ENCODE results near the gene IRAK2.

Gene IRAK2

GRCh38 chr3:10166213-10166604, 1.5 kb downstream of the IRAK2 start:
- H3K36me3 ChIP-seq (ENCODE audit: insufficient read depth, low read length) = no peaks in the 10 kb centered on the region
- H3K79me2 ChIP-seq (ENCODE audit: insufficient read depth, low read length) = no peaks in the 10 kb centered on the region
- H3K9ac ChIP-seq (ENCODE audit: low read depth, low read length) = no peak overlapping the region
- no peak for TF ChIP-seq EZH2 (IDR thresholded peaks at IDR 0.05; ENCODE audit: borderline replicate concordance, low read depth, low read length, severe bottlenecking)
- TF ChIP-seq, protein P1, sequence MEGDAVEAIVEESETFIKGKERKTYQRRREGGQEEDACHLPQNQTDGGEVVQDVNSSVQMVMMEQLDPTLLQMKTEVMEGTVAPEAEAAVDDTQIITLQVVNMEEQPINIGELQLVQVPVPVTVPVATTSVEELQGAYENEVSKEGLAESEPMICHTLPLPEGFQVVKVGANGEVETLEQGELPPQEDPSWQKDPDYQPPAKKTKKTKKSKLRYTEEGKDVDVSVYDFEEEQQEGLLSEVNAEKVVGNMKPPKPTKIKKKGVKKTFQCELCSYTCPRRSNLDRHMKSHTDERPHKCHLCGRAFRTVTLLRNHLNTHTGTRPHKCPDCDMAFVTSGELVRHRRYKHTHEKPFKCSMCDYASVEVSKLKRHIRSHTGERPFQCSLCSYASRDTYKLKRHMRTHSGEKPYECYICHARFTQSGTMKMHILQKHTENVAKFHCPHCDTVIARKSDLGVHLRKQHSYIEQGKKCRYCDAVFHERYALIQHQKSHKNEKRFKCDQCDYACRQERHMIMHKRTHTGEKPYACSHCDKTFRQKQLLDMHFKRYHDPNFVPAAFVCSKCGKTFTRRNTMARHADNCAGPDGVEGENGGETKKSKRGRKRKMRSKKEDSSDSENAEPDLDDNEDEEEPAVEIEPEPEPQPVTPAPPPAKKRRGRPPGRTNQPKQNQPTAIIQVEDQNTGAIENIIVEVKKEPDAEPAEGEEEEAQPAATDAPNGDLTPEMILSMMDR (IDR thresholded peaks at IDR 0.05; ENCODE audit: borderline replicate concordance, extremely low read depth, low read length, poor library complexity, severe bottlenecking) = no peak
- no peak overlapping the region for H3K27ac ChIP-seq (ENCODE audit: low read length)
- no peak overlapping the region for H3K4me3 ChIP-seq (ENCODE audit: low read depth in 1 of 2, low read length in 2 of 2)
- DNase-seq (no peak), ATAC-seq (ENCODE audit: insufficient read depth, low read depth) (no peak)
- no peak overlapping the region for H2AFZ ChIP-seq (ENCODE audit: low read depth, low read length)
- no peaks in the 10 kb centered on the region for H3K4me1 ChIP-seq (ENCODE audit: insufficient read depth, low read length)
- no peaks in the 10 kb centered on the region for H4K20me1 ChIP-seq (ENCODE audit: insufficient read depth, low read length)
- no peak overlapping the region for H3K4me2 ChIP-seq (ENCODE audit: insufficient read depth, low read length)
- peaks cover 14% of the 10 kb centered on the region for H3K9me3 ChIP-seq (ENCODE audit: insufficient read depth, low read length, severe bottlenecking)
- H3K27me3 ChIP-seq (ENCODE audit: insufficient read depth, low read length, poor library complexity) = no peaks in the 10 kb centered on the region

- H3K36me3 ChIP-seq (ENCODE audit: insufficient read depth, low read length) = no peaks in the 10 kb centered on the region
- no peak overlapping the region for H3K4me2 ChIP-seq (ENCODE audit: insufficient read depth, low read length)
- no peaks in the 10 kb centered on the region for H3K27me3 ChIP-seq (ENCODE audit: insufficient read depth, low read length, poor library complexity)
- H4K20me1 ChIP-seq (ENCODE audit: insufficient read depth, low read length) = no peaks in the 10 kb centered on the region
- no peaks in the 10 kb centered on the region for H3K4me1 ChIP-seq (ENCODE audit: insufficient read depth, low read length)
- DNase-seq (no peak), ATAC-seq (ENCODE audit: insufficient read depth, low read depth) (no peak)
- no peak overlapping the region for H2AFZ ChIP-seq (ENCODE audit: low read depth, low read length)
- no peak overlapping the region for H3K4me3 ChIP-seq (ENCODE audit: low read depth in 1 of 2, low read length in 2 of 2)
- no peaks in the 10 kb centered on the region for H3K79me2 ChIP-seq (ENCODE audit: insufficient read depth, low read length)
- H3K27ac ChIP-seq (ENCODE audit: low read length) = no peak overlapping the region
- TF ChIP-seq, protein P1 (IDR thresholded peaks at IDR 0.05; ENCODE audit: borderline replicate concordance, extremely low read depth, low read length, poor library complexity, severe bottlenecking) = no peak
- TF ChIP-seq EZH2 (IDR thresholded peaks at IDR 0.05; ENCODE audit: borderline replicate concordance, low read depth, low read length, severe bottlenecking) = no peak
- peaks cover 14% of the 10 kb centered on the region for H3K9me3 ChIP-seq (ENCODE audit: insufficient read depth, low read length, severe bottlenecking)
- no peak overlapping the region for H3K9ac ChIP-seq (ENCODE audit: low read depth, low read length)
Measured at GRCh38 chr3:10169000-10169496, 4.3 kb downstream of the IRAK2 start.

- Histone ChIP-seq H3K27ac (ENCODE audit: low read length) (no peak overlapping the region), H3K9me3 (ENCODE audit: insufficient read depth, low read length, severe bottlenecking) (peaks cover 14% of the 10 kb centered on the region), H2AFZ (ENCODE audit: low read depth, low read length) (no peak overlapping the region), H3K79me2 (ENCODE audit: insufficient read depth, low read length) (no peaks in the 10 kb centered on the region), H3K4me2 (ENCODE audit: insufficient read depth, low read length) (no peak overlapping the region), H4K20me1 (ENCODE audit: insufficient read depth, low read length) (no peaks in the 10 kb centered on the region), H3K27me3 (ENCODE audit: insufficient read depth, low read length, poor library complexity) (no peaks in the 10 kb centered on the region), H3K4me3 (ENCODE audit: low read depth in 1 of 2, low read length in 2 of 2) (no peak overlapping the region), H3K4me1 (ENCODE audit: insufficient read depth, low read length) (no peaks in the 10 kb centered on the region), H3K36me3 (ENCODE audit: insufficient read depth, low read length) (no peaks in the 10 kb centered on the region), H3K9ac (ENCODE audit: low read depth, low read length) (no peak overlapping the region)
- no peak for DNase-seq
- TF ChIP-seq, protein P1 (IDR thresholded peaks at IDR 0.05; ENCODE audit: borderline replicate concordance, extremely low read depth, low read length, poor library complexity, severe bottlenecking) = no peak
- no peak for TF ChIP-seq EZH2 (IDR thresholded peaks at IDR 0.05; ENCODE audit: borderline replicate concordance, low read depth, low read length, severe bottlenecking)
- ATAC-seq (ENCODE audit: insufficient read depth, low read depth) = no peak
Measured at GRCh38 chr3:10170915-10171478, 6.3 kb downstream of the IRAK2 start.

All from DND-41 (cell line).